BE2C (cell line): ENCODE measurements around the gene TMC6.

ENCODE experiments used
- DNase-seq: peaks from one replicate; pipeline ENCODE4 v3.0.0-alpha.2; 2020
- H3K27me3 ChIP-seq: fragments of 250-450 bp; sonication (Bioruptor Pico); 2 replicates; pipeline ENCODE4 v1.5.1; 2020; ENCODE audit warnings: mild to moderate bottlenecking
- H3K36me3 ChIP-seq: fragments of 250-450 bp; sonication (Bioruptor Pico); 2 replicates; pipeline ENCODE4 v1.5.1; 2020; ENCODE audit warnings: mild to moderate bottlenecking
- H3K4me1 ChIP-seq: fragments of 250-450 bp; sonication (Bioruptor Pico); 2 replicates; pipeline ENCODE4 v1.5.1; 2020
- H3K4me3 ChIP-seq: 2 replicates; pipeline ENCODE4 v1.5.1; 2011; ENCODE audit warnings: low read depth, low read length
- H3K9me3 ChIP-seq: fragments of 250-450 bp; sonication (Bioruptor Pico); 2 replicates; pipeline ENCODE4 v1.5.1; 2020
- TF ChIP-seq, protein P1 (sequence below): IDR thresholded peaks from 2 replicates; pipeline ENCODE4 v1.5.1; 2012; ENCODE audit warnings: mild to moderate bottlenecking, low read depth, low read length

TMC6 gene

DNA sequence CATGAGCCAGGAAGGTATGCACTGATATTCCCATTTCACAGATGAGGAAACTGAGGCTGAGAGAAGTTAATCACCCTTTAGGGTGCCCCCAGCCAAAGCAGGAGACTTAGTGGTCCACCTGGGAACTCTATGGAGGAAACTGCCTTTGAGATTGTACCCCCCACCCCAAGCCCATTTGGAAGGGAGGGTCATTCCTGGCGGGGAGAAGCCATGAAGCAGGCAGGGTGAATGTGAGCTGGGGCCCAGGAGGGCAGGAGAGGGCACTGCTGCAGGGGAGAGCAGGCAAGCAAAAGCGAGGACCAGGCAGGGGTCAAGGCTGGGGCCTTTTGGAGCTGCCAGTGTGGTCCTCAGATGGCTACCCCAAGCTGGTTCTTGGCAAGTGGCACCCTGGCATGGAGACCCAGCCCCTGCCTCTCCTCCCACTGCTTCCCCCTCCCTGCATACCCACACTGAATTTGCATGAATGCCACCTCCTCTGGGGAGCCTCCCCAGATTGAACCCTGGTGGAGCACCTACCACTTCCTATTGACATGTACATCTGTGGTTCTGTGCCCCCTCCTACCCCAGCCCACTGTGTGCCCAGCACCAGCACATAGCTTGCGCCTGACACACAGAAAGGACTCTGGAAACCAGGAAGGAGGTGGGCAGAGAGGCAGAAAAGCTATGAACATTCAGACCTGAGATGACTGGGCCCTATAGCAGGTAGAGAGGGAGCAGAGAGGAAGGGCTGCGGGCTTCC lies 965 bp upstream of the TMC6 start:
- DNase-seq: no peak
- Histone ChIP-seq H3K4me1 (peaks cover 23% of the 10 kb centered on the region), H3K4me3 (peak overlapping the region; percentile 69), H3K36me3 (no peaks in the 10 kb centered on the region; the same call in 1 of the 2 replicates), H3K9me3 (no peaks in the 10 kb centered on the region), H3K27me3 (0 out of 2 replicates have a peak, but pooled peaks cover 4% of the 10 kb centered on the region)
- TF ChIP-seq, protein P1, sequence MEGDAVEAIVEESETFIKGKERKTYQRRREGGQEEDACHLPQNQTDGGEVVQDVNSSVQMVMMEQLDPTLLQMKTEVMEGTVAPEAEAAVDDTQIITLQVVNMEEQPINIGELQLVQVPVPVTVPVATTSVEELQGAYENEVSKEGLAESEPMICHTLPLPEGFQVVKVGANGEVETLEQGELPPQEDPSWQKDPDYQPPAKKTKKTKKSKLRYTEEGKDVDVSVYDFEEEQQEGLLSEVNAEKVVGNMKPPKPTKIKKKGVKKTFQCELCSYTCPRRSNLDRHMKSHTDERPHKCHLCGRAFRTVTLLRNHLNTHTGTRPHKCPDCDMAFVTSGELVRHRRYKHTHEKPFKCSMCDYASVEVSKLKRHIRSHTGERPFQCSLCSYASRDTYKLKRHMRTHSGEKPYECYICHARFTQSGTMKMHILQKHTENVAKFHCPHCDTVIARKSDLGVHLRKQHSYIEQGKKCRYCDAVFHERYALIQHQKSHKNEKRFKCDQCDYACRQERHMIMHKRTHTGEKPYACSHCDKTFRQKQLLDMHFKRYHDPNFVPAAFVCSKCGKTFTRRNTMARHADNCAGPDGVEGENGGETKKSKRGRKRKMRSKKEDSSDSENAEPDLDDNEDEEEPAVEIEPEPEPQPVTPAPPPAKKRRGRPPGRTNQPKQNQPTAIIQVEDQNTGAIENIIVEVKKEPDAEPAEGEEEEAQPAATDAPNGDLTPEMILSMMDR: no peak

DNA sequence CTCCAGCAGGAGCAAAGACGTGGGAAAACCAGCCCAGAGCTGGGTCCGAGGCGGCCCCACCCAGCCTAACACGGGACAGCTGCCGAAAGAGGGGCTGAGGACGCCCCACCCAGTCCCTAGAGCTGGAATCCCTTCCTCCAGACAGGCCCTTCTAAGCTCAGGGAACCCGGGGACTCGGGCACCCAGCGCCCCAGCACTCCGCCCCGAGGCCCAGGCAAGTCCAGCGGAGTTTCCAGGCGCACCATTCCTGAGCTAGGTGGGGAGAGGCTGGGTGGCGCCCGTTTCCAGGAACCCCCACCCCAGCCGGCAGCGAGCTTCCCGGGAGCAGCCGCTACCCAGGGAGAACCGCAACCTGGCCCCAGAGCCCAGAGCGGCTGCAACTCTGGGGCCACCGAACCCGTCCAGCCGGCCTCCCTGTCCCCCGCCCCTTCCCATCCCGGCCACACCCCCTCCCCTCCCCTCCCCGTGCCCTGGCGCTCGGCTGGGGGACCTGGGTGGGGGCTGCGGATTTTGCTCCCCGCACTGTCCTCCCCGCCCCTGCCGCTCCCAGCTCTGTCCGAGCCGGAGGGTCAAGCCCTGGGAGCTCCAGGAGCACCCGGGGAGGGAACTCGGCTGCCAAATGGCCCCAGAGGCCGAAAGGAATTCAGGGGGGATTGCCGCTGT lies 536 bp downstream of the TMC6 start:
- no peaks in the 10 kb centered on the region; the same call in 1 of the 2 replicates for H3K36me3 ChIP-seq
- no peak for DNase-seq

DNA sequence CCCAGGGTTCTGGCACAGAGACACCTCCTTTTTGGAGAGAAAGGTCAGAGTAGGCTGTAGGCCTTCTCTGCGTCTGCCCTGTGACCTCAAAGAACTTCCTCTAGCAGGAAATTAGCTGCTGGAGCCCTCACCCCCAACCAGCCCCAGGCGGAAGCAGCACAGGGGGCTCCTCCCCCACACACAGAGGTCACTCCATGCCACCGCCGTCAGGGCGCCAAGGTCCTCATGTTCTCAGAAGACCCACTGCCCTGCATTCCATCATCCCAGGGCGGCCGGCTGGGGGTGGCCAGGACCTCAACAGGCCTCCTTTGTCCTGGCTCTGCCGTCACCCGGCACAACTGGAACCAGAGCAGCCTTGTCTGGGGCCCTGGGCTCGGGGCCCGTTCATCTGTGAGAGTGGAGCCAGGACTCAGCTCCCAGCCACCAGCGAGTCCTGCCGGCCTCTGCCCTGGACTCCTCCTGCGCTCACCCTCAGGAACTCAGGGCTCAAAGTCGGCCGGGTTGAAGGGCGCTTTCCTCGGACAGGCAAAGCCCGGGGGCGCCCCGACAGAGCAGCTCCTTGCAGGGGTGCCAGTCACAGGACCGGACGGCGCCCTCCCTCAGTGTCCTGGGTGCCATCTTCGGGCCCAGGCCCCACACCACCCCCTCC lies 1.2 kb downstream of the TMC6 start:
- no peaks in the 10 kb centered on the region; the same call in 1 of the 2 replicates for H3K36me3 ChIP-seq
- H3K4me1 ChIP-seq: peaks cover 24% of the 10 kb centered on the region
- H3K9me3 ChIP-seq: no peaks in the 10 kb centered on the region
- TF ChIP-seq, protein P1: no peak
- H3K4me3 ChIP-seq: peak overlapping the region; percentile 69
- 0 out of 2 replicates have a peak, but pooled peaks cover 4% of the 10 kb centered on the region for H3K27me3 ChIP-seq
- DNase-seq: no peak

More for the DNA sequence above, 536 bp downstream of the TMC6 start:
- TF ChIP-seq, protein P1: no peak
- Histone ChIP-seq H3K9me3 (no peaks in the 10 kb centered on the region), H3K4me1 (peaks cover 24% of the 10 kb centered on the region), H3K4me3 (peak overlapping the region; percentile 69), H3K27me3 (0 out of 2 replicates have a peak, but pooled peaks cover 4% of the 10 kb centered on the region)

DNA sequence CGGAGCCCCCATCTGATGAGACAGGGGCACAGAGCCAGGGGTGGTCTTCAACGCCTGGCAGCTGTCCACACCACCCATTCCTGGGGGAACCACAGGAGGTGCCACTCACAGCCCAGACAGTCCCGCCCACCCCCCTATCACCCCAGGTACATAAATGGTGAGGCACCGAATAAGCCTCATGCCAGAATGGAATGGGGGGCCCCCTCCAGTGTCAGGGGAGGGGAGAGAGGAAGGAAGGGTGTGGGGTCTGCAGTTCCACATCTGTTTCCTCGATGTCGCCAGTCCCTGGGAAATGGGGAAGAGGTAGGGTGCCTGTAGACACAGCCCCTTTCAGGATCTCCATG lies 1.7 kb downstream of the TMC6 start:
- H3K9me3 ChIP-seq: no peaks in the 10 kb centered on the region
- peaks cover 24% of the 10 kb centered on the region for H3K4me1 ChIP-seq
- no peak overlapping the region for H3K4me3 ChIP-seq
- 0 out of 2 replicates have a peak, but pooled peaks cover 4% of the 10 kb centered on the region for H3K27me3 ChIP-seq
- no peaks in the 10 kb centered on the region; the same call in 1 of the 2 replicates for H3K36me3 ChIP-seq
- no peak for DNase-seq
- TF ChIP-seq, protein P1: no peak

DNA sequence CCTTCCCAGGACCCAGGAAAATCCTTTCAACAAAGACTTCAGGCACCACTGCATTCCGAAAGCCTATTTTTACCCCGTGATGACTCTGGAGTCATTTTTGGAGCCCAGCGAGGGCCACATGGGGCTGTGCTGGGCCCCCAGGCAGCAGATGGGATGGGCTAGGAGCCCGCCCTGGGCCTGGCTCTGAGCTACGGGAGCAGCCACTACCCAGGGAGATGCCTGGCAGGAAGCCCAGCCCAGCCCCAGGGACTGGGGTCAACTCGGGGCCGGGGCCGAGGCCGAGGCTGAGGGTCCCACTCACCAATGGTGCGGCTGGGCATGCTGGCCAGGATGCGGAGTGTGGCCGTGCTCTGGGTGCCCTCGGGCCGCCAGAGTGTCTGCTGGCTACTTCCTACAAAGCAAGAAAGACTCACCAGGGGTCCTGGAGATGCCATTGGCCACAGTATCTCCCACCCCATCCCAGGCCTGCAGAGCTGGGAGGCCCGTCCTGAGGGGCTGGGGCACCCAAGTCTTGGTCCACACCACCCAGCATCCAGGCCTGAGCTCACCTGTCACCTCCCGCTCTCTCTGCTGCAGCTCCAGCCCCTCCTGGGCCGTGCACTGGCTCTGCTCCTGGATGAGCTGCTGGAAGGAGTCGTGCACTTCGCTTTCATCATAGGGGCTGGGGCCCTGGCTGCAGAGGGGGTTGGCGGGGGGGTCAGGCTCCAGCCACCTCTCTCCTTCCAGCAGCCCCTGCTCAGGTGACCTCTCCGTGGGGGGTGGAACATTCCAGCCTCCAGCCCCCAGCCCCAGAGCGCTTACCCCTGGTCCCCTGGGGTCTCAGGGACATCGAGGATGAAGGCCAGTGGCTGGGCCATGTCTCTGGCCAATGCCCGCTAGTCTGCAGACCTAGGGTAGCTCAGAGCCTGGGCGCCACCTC lies 2.3 kb downstream of the TMC6 start:
- Histone ChIP-seq H3K4me3 (peak overlapping the region; percentile 16; the same call in 1 of the 2 replicates), H3K27me3 (0 out of 2 replicates have a peak, but pooled peaks cover under 1% of the 10 kb centered on the region), H3K36me3 (no peaks in the 10 kb centered on the region; the same call in 1 of the 2 replicates), H3K4me1 (peaks cover 24% of the 10 kb centered on the region), H3K9me3 (no peaks in the 10 kb centered on the region)
- peak; percentile 82 for DNase-seq
- TF ChIP-seq, protein P1: no peak
